ENCODE data around the gene LIPG. TPM values are rescaled to one million over a fixed set of nuclear protein-coding genes. Genes with fewer than 3 reads are reported as not detected.

Gene LIPG
- total RNA-seq, 1 experiment from 2014 or later, result 6.1 TPM

GRCh38 chr18:49572611-49573345 lies 10.9 kb downstream of the LIPG start:
- H2BK120ac ChIP-seq (ENCODE audit: low read depth, low read length, poor library complexity, severe bottlenecking), result no peak overlapping the region
- H3K79me2 ChIP-seq (ENCODE audit: insufficient read depth, low read length), result no peaks in the 10 kb centered on the region
- Mint-ChIP-seq H3K9me3 (no peaks in the 10 kb centered on the region), H3K27me3 (ENCODE audit: low read depth) (no peaks in the 10 kb centered on the region), H3K4me3 (no peak overlapping the region), H3K36me3 (ENCODE audit: insufficient read depth in 1 of 3, low read depth in 3 of 3) (peaks cover 28 to 34% (median 32%) of the 10 kb centered on the region in 3 experiments), H3K27ac (no peak overlapping the region), H3K4me1 (no peaks in the 10 kb centered on the region)
- no peak overlapping the region for H4K8ac ChIP-seq (replicated peaks; ENCODE audit: insufficient read length, low read depth, low read length)
- no peak overlapping the region for H2BK20ac ChIP-seq (ENCODE audit: low read depth, low read length, poor library complexity, severe bottlenecking)
- H3K9me3 ChIP-seq (ENCODE audit: control insufficient read depth, low read depth, low read length), result no peaks in the 10 kb centered on the region
- H3K4ac ChIP-seq (ENCODE audit: low read depth, low read length), result no peak overlapping the region
- TF ChIP-seq CTCF (conservative IDR thresholded peaks at IDR 0.05), result no peak
- H3K9ac ChIP-seq (ENCODE audit: extremely low read depth, insufficient read length, low read length), result no peak overlapping the region
- H3K18ac ChIP-seq (ENCODE audit: insufficient read length, low read depth, low read length), result no peak overlapping the region
- DNase-seq, result no peak
- H3K79me1 ChIP-seq (ENCODE audit: insufficient read depth, low read depth, low read length, poor library complexity, severe bottlenecking), result no peaks in the 10 kb centered on the region
- H3K23ac ChIP-seq (ENCODE audit: insufficient read length, low read depth, low read length), result no peak overlapping the region
- no peak overlapping the region for H3T11ph ChIP-seq (ENCODE audit: low read length)
- H2AFZ ChIP-seq (ENCODE audit: low read length), result no peak overlapping the region
- H3K56ac ChIP-seq (ENCODE audit: insufficient read length, low read depth, low read length), result no peak overlapping the region
- no peak overlapping the region for H3K14ac ChIP-seq (ENCODE audit: insufficient read depth, low read length)
- H4K91ac ChIP-seq (ENCODE audit: insufficient read length, low read depth, low read length), result no peak overlapping the region
- H3K27ac ChIP-seq (ENCODE audit: insufficient read length, low read depth, low read length), result no peak overlapping the region
- no CpG with 5 or more reads among the region's 11 CpGs for WGBS (ENCODE audit: extremely low coverage, insufficient read length, low lambda C conversion rate)
- no peak overlapping the region for H3K4me2 ChIP-seq (ENCODE audit: insufficient read depth, insufficient read length, low read length)
- no peaks in the 10 kb centered on the region for H4K20me1 ChIP-seq (ENCODE audit: control insufficient read depth, insufficient read depth, insufficient read length)
- H3K4me1 ChIP-seq (ENCODE audit: insufficient read depth, low read length), result no peaks in the 10 kb centered on the region
- no peak overlapping the region for H2AK5ac ChIP-seq (ENCODE audit: insufficient read length, low read length)
- no peak overlapping the region for H4K5ac ChIP-seq (ENCODE audit: insufficient read length, low read depth, low read length)
- H2BK5ac ChIP-seq (ENCODE audit: insufficient read length, low read length), result no peak overlapping the region
- no peak overlapping the region for H2BK12ac ChIP-seq (ENCODE audit: insufficient read length, low read depth, low read length)
- no peak overlapping the region for H2BK15ac ChIP-seq (ENCODE audit: low read depth, low read length)
- no peaks in the 10 kb centered on the region for H3K23me2 ChIP-seq (ENCODE audit: insufficient read length, low read depth, low read length, poor library complexity, severe bottlenecking)
- no peaks in the 10 kb centered on the region for H3K27me3 ChIP-seq (ENCODE audit: insufficient read depth, low read length)
